Neutrophil (primary cell): ENCODE results near the gene ID1.
"Not testable (repeated sequence)": the region's sequence is repeated elsewhere in the genome, so short reads cannot be mapped to it uniquely, and the experiment has no call there.

Experiments used
- H3K27ac ChIP-seq: fragments of 200-600 bp; sonication (generic); 2 replicates; pipeline ENCODE4 v1.5.1; 2016; ENCODE audit warnings: mild to moderate bottlenecking, moderate library complexity
- H3K27me3 ChIP-seq: fragments of 200-600 bp; sonication (generic); 2 replicates; pipeline ENCODE4 v1.6.0; 2016; ENCODE audit warnings: mild to moderate bottlenecking
- H3K36me3 ChIP-seq: fragments of 200-600 bp; sonication (generic); 2 replicates; pipeline ENCODE4 v1.5.1; 2017
- H3K4me1 ChIP-seq, 2 experiments: fragments of 200-600 bp in 1 of 2; sonication (generic) in 1 of 2; 1 replicate in 1 of 2; 2 replicates in 1 of 2; pipeline versions ENCODE4 v1.5.1 to v1.6.1; 2013 to 2016; ENCODE audit warnings: low read depth in 1 of 2, low read length in 1 of 2, mild to moderate bottlenecking in 1 of 2, moderate library complexity in 1 of 2; ENCODE audit not compliant: control insufficient read depth in 1 of 2, insufficient read depth in 1 of 2
- H3K4me3 ChIP-seq, 2 experiments: fragments of 200-600 bp in 1 of 2; sonication (generic) in 1 of 2; 1 replicate in 1 of 2; 2 replicates in 1 of 2; pipeline ENCODE4 v1.5.1; 2013 to 2016; ENCODE audit warnings: low read depth in 1 of 2, low read length in 1 of 2, mild to moderate bottlenecking in 1 of 2, moderate library complexity in 1 of 2
- H3K9me3 ChIP-seq: fragments of 200-600 bp; sonication (generic); 2 replicates; pipeline ENCODE4 v1.5.1; 2016
- CTCF ChIP-seq: fragments of 200-600 bp; sonication (generic); IDR thresholded peaks from 2 replicates; pipeline ENCODE4 v1.5.1; 2016; ENCODE audit warnings: antibody characterized with exemption

ID1 gene

GRCh38 chr20:31577194-31577593 lies 27.9 kb upstream of the ID1 start:
- no peak overlapping the region for H3K27ac ChIP-seq
- TF ChIP-seq CTCF: no peak
- no peaks in the 10 kb centered on the region for H3K36me3 ChIP-seq
- no peaks in the 10 kb centered on the region for H3K9me3 ChIP-seq
- H3K4me1 ChIP-seq: peaks cover 14% of the 10 kb centered on the region in 2 experiments
- H3K4me3 ChIP-seq: no peak overlapping the region
- H3K27me3 ChIP-seq: no peaks in the 10 kb centered on the region

- no peaks in the 10 kb centered on the region for H3K9me3 ChIP-seq
- no peaks in the 10 kb centered on the region for H3K36me3 ChIP-seq
- H3K4me1 ChIP-seq: peaks cover 2 to 3% of the 10 kb centered on the region in 2 experiments
- H3K4me3 ChIP-seq: no peak overlapping the region
- no peak for TF ChIP-seq CTCF
- no peak overlapping the region for H3K27ac ChIP-seq
- no peaks in the 10 kb centered on the region for H3K27me3 ChIP-seq
Measured at GRCh38 chr20:31578448-31579138, 26.5 kb upstream of the ID1 start.

GRCh38 chr20:31579245-31579644 lies 25.8 kb upstream of the ID1 start:
- no peak overlapping the region for H3K4me3 ChIP-seq
- H3K27me3 ChIP-seq: no peaks in the 10 kb centered on the region
- H3K4me1 ChIP-seq: no peaks in the 10 kb centered on the region
- H3K9me3 ChIP-seq: no peaks in the 10 kb centered on the region
- no peak overlapping the region for H3K27ac ChIP-seq
- H3K36me3 ChIP-seq: no peaks in the 10 kb centered on the region
- TF ChIP-seq CTCF: no peak

DNA sequence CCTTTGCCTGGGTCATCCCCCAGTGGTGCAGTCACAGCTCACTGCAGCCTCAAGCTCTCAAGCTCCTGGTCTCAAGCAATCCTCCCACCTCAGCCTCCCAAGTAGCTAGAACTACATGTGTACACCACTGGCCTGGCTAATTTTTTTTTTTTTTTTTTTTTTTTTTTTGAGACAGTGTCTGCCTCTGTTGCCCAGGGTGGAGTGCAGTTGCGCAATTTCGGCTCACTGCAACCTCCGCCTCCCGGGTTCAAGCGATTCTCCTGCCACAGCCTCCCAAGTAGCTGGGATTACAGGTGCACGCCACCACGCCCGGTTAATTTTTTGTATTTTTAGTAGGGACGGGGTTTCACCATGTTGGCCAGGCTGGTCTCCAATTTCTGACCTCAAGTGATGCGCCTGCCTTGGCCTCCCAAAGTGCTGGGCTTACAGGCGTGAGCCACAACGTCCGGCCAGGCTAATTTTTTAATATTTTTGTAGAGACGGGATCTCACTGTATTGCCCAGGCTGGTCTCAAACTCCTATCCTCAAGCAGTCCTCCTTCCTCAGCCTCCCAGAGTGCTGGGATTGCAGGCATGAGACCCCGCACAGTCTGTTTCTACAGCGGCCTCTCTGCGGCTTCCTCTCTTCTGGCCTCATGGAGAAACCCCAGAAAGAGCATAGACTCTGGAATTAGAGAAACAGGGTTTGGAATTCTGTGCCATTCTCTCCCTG lies 25.0 kb upstream of the ID1 start:
- H3K27me3 ChIP-seq, H3K9me3 ChIP-seq, H3K4me3 ChIP-seq: not testable (repeated sequence)

DNA sequence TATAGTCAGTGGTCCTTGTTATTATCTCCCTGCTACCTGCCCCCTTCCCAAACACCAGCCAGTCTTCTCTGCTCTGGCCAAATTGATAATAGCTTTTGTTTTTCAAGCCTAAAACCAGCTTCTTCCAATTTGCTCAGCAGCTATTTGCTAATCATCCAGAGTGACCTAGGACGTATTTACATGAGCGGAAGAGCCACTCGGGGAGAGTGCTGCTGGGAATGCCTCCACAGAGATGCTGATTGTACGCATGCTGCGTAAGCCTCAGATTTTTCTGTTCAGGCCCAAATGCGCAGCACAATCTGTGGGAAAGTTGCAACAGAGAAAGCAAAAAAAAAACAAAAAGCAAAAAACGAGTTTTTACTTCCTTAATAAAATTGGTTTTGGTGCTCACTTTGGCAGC lies 24.4 kb upstream of the ID1 start:
- no peaks in the 10 kb centered on the region for H3K9me3 ChIP-seq
- no peak overlapping the region for H3K27ac ChIP-seq
- no peaks in the 10 kb centered on the region for H3K36me3 ChIP-seq
- no peaks in the 10 kb centered on the region for H3K27me3 ChIP-seq
- no peak overlapping the region for H3K4me3 ChIP-seq
- no peak for TF ChIP-seq CTCF
- H3K4me1 ChIP-seq: no peaks in the 10 kb centered on the region

More for the DNA sequence above, 25.0 kb upstream of the ID1 start:
- H3K4me1 ChIP-seq, H3K27ac ChIP-seq, H3K36me3 ChIP-seq: not testable (repeated sequence)

GRCh38 chr20:31581391-31581790 lies 23.7 kb upstream of the ID1 start:
- TF ChIP-seq CTCF: no peak
- no peak overlapping the region for H3K27ac ChIP-seq
- H3K9me3 ChIP-seq: no peaks in the 10 kb centered on the region
- H3K4me1 ChIP-seq: no peaks in the 10 kb centered on the region
- peaks cover 5% of the 10 kb centered on the region for H3K27me3 ChIP-seq
- no peak overlapping the region for H3K4me3 ChIP-seq
- H3K36me3 ChIP-seq: no peaks in the 10 kb centered on the region
